WERI-Rb-1 (cell line): ENCODE data around the gene ZPLD1.

Source experiments
- DNase-seq: peaks from one replicate; pipeline ENCODE4 v3.0.0-alpha.2; 2020
- H3K27ac ChIP-seq: fragments of 250-450 bp; sonication (Bioruptor Pico); 2 replicates; pipeline ENCODE4 v1.5.1; 2020; ENCODE audit warnings: mild to moderate bottlenecking, moderate library complexity
- H3K27me3 ChIP-seq: fragments of 250-450 bp; sonication (Bioruptor Pico); 2 replicates; pipeline ENCODE4 v1.5.1; 2021; ENCODE audit warnings: mild to moderate bottlenecking, low read depth, moderate library complexity; ENCODE audit not compliant: insufficient read depth, severe bottlenecking
- H3K36me3 ChIP-seq: fragments of 250-450 bp; sonication (Bioruptor Pico); 2 replicates; pipeline ENCODE4 v1.5.1; 2020; ENCODE audit warnings: mild to moderate bottlenecking, moderate library complexity
- H3K4me3 ChIP-seq: 2 replicates; pipeline ENCODE4 v1.5.1; 2011; ENCODE audit warnings: low read depth, mild to moderate bottlenecking, control low read depth, low read length
- H3K9me3 ChIP-seq: fragments of 250-450 bp; sonication (Bioruptor Pico); 2 replicates; pipeline ENCODE4 v1.5.1; 2021; ENCODE audit warnings: mild to moderate bottlenecking, moderate library complexity; ENCODE audit not compliant: severe bottlenecking
- CTCF ChIP-seq: IDR thresholded peaks from 2 replicates; pipeline ENCODE4 v1.5.1; 2011; ENCODE audit warnings: low read depth, mild to moderate bottlenecking, control low read depth, inconsistent platforms, low read length

Gene ZPLD1

GRCh38 chr3:102398666-102399065 lies 36.1 kb upstream of the ZPLD1 start:
- Histone ChIP-seq H3K27me3 (no peaks in the 10 kb centered on the region), H3K27ac (no peak overlapping the region)
- TF ChIP-seq CTCF: no peak

GRCh38 chr3:102400142-102400541 lies 34.7 kb upstream of the ZPLD1 start:
- no peak overlapping the region for H3K4me3 ChIP-seq
- no peaks in the 10 kb centered on the region for H3K36me3 ChIP-seq
- H3K27me3 ChIP-seq: no peaks in the 10 kb centered on the region
- no peaks in the 10 kb centered on the region for H3K9me3 ChIP-seq
- TF ChIP-seq CTCF: no peak
- no peak overlapping the region for H3K27ac ChIP-seq
- DNase-seq: no peak

More at GRCh38 chr3:102398666-102399065, 36.1 kb upstream of the ZPLD1 start:
- H3K4me3 ChIP-seq: no peak overlapping the region
- DNase-seq: no peak
- H3K36me3 ChIP-seq: no peaks in the 10 kb centered on the region
- no peaks in the 10 kb centered on the region for H3K9me3 ChIP-seq

- TF ChIP-seq CTCF: no peak
Observed at GRCh38 chr3:102400766-102401165, 34.0 kb upstream of the ZPLD1 start.

GRCh38 chr3:102410616-102411015 lies 24.2 kb upstream of the ZPLD1 start:
- H3K9me3 ChIP-seq: no peaks in the 10 kb centered on the region
- no peak for TF ChIP-seq CTCF
- no peak overlapping the region for H3K27ac ChIP-seq
- no peaks in the 10 kb centered on the region for H3K27me3 ChIP-seq
- no peaks in the 10 kb centered on the region for H3K36me3 ChIP-seq
- no peak for DNase-seq
- no peak overlapping the region for H3K4me3 ChIP-seq

More at GRCh38 chr3:102400766-102401165, 34.0 kb upstream of the ZPLD1 start:
- no peaks in the 10 kb centered on the region for H3K27me3 ChIP-seq
- no peak overlapping the region for H3K4me3 ChIP-seq
- DNase-seq: no peak
- no peaks in the 10 kb centered on the region for H3K36me3 ChIP-seq
- H3K9me3 ChIP-seq: no peaks in the 10 kb centered on the region
- H3K27ac ChIP-seq: no peak overlapping the region

- no peak overlapping the region for H3K4me3 ChIP-seq
- DNase-seq: no peak
- no peaks in the 10 kb centered on the region for H3K36me3 ChIP-seq
Observed at GRCh38 chr3:102415553-102415952, 19.3 kb upstream of the ZPLD1 start.

More at GRCh38 chr3:102415553-102415952, 19.3 kb upstream of the ZPLD1 start:
- no peaks in the 10 kb centered on the region for H3K27me3 ChIP-seq
- no peak overlapping the region for H3K27ac ChIP-seq
- H3K9me3 ChIP-seq: no peaks in the 10 kb centered on the region
- TF ChIP-seq CTCF: no peak
